ENCODE data around the gene CYTH3. TPM values are rescaled to one million over a fixed set of nuclear protein-coding genes. Genes with fewer than 3 reads are reported as not detected.
A peak's percentile ranks its signal among the peaks of the same experiment; 100 is the strongest.

The CYTH3 gene, protein sequence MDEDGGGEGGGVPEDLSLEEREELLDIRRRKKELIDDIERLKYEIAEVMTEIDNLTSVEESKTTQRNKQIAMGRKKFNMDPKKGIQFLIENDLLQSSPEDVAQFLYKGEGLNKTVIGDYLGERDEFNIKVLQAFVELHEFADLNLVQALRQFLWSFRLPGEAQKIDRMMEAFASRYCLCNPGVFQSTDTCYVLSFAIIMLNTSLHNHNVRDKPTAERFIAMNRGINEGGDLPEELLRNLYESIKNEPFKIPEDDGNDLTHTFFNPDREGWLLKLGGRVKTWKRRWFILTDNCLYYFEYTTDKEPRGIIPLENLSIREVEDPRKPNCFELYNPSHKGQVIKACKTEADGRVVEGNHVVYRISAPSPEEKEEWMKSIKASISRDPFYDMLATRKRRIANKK
- 30.9 and 32.4 TPM in 2 replicates for total RNA-seq
- polyA plus RNA-seq, result 20.2 and 25.2 TPM in 2 replicates

DNA sequence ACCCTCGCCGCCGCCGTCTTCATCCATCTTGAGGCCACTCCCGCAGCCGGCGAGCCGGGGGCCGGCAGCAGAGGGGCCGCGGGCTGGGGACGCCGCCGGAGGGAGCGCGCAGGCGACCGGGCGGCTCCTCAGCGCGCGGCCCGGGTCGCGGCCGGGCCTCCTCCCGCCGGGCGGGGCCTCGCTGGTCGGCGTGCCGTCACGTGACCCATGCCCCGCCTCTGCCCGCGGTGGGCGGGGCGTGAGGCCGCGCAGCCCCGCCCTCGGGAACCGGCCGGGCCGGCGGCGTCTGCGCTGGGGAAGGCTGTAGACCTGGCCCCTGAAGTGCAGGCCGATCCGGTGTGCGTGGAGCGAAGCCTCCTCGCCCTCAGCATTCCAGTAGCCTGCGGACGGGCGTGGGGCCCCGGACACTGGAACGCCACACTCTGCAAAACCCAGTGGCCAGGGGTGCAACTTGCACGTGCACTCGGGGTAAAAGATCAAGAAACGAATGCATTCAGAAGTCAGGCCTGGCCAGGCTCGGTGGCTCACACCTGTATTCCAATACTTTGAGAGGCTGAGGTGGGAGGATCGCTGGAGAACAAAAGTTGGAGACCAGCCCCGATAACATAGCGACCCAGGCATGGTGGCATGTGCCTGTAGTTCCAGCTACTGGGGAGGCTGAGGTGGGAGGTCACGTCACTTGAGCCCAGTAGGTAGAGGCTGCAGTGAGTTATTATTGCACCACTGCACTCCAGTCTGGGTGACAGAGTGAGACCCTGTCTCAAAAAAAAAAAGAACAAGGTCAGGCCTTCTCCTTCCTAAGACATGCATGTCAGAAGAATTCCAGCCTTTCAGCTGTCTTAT is at the start of gene CYTH3:
CYTH3 (minus strand) TSS at position 144 of the 843 bp plus-strand sequence; CDS start at position 27, 117 bp downstream.
- peak; percentile 83 to 93 for DNase-seq (ENCODE audit: low read depth in 1 of 2, low spot score in 1 of 2)
- H3K9me3 ChIP-seq (ENCODE audit: low read depth), result no peaks in the 10 kb centered on the region
- no peaks in the 10 kb centered on the region for H3K36me3 ChIP-seq
- no peaks in the 10 kb centered on the region for H3K27me3 ChIP-seq
- peak within 1 kb of the TSS; percentile 63 for H3K27ac ChIP-seq
- peak within 1 kb of the TSS; percentile 99 for H3K4me3 ChIP-seq
- TF ChIP-seq CTCF (IDR thresholded peaks at IDR 0.05; ENCODE audit: low read depth, low read length), result no peak
- no peaks in the 10 kb centered on the region for H3K4me1 ChIP-seq (ENCODE audit: low read depth)

GRCh38 chr7:6320791-6321190 is 48.4 kb upstream of the CYTH3 start:
- Histone ChIP-seq H3K4me3 (no peak overlapping the region), H3K9me3 (ENCODE audit: low read depth) (no peaks in the 10 kb centered on the region), H3K27me3 (no peaks in the 10 kb centered on the region), H3K36me3 (no peaks in the 10 kb centered on the region), H3K27ac (no peak overlapping the region), H3K4me1 (ENCODE audit: low read depth) (no peaks in the 10 kb centered on the region)
- TF ChIP-seq CTCF (IDR thresholded peaks at IDR 0.05; ENCODE audit: low read depth, low read length), result no peak
- no peak for DNase-seq (ENCODE audit: low read depth in 1 of 2, low spot score in 1 of 2)

- no peaks in the 10 kb centered on the region for H3K36me3 ChIP-seq
- no peaks in the 10 kb centered on the region for H3K27me3 ChIP-seq
- H3K4me1 ChIP-seq (ENCODE audit: low read depth), result no peaks in the 10 kb centered on the region
- no peaks in the 10 kb centered on the region for H3K9me3 ChIP-seq (ENCODE audit: low read depth)
- H3K4me3 ChIP-seq, result no peak overlapping the region
- DNase-seq (ENCODE audit: low read depth in 1 of 2, low spot score in 1 of 2), result peak in 1 of 2 donors; percentile 90
- no peak for TF ChIP-seq CTCF (IDR thresholded peaks at IDR 0.05; ENCODE audit: low read depth, low read length)
- H3K27ac ChIP-seq, result no peak overlapping the region
Observed at GRCh38 chr7:6317797-6318438, 45.5 kb upstream of the CYTH3 start.

GRCh38 chr7:6316226-6316625 is 43.8 kb upstream of the CYTH3 start:
- H3K27me3 ChIP-seq, result no peaks in the 10 kb centered on the region
- TF ChIP-seq CTCF (IDR thresholded peaks at IDR 0.05; ENCODE audit: low read depth, low read length), result no peak
- H3K9me3 ChIP-seq (ENCODE audit: low read depth), result no peaks in the 10 kb centered on the region
- H3K4me3 ChIP-seq, result no peak overlapping the region
- DNase-seq (ENCODE audit: low read depth in 1 of 2, low spot score in 1 of 2), result no peak
- H3K36me3 ChIP-seq, result no peaks in the 10 kb centered on the region
- H3K27ac ChIP-seq, result no peak overlapping the region
- no peaks in the 10 kb centered on the region for H3K4me1 ChIP-seq (ENCODE audit: low read depth)

- Histone ChIP-seq H3K36me3 (no peaks in the 10 kb centered on the region), H3K27ac (no peak overlapping the region), H3K9me3 (ENCODE audit: low read depth) (no peaks in the 10 kb centered on the region), H3K4me1 (ENCODE audit: low read depth) (no peaks in the 10 kb centered on the region), H3K27me3 (no peaks in the 10 kb centered on the region), H3K4me3 (no peak overlapping the region)
- no peak for TF ChIP-seq CTCF (IDR thresholded peaks at IDR 0.05; ENCODE audit: low read depth, low read length)
- DNase-seq (ENCODE audit: low read depth in 1 of 2, low spot score in 1 of 2), result no peak
Observed at GRCh38 chr7:6315746-6316145, 43.3 kb upstream of the CYTH3 start.
